GM12891 (cell line): ENCODE results near the gene GATA6.

Experiments used
- PAX5 ChIP-seq: IDR thresholded peaks from 2 replicates; pipeline ENCODE4 v1.6.1; 2011; ENCODE audit warnings: low read length, moderate library complexity, mild to moderate bottlenecking; ENCODE audit not compliant: insufficient read depth, severe bottlenecking
- POLR2A ChIP-seq: IDR thresholded peaks from 2 replicates; pipeline ENCODE4 v1.6.1; 2011; ENCODE audit warnings: low read depth, low read length, control low read depth
- POLR2AphosphoS5 ChIP-seq: IDR thresholded peaks from 2 replicates; pipeline ENCODE4 v1.6.1; 2011; ENCODE audit warnings: low read depth, low read length, control low read depth
- TAF1 ChIP-seq: IDR thresholded peaks from 2 replicates; pipeline ENCODE4 v1.6.1; 2011; ENCODE audit warnings: low read depth, low read length, control low read depth

DNA sequence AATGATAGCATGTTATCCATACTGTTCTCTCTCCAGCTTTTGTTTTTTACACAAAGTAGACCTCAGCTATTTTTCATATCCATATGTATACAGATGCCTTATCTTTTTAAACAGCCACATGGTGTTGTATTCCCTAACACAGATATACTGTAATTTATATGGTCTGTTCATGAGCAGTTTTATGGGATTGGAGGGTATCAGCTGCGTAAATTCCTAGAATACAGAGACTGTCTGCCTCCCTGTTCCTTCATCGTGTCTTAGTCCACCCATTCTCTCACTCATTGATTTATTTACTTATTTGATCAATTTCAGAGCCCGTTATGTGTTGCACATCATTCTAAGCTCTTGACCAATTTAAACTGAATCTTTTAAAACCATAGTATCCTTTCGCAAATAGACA, 80.6 kb downstream of the GATA6 start:
- TF ChIP-seq TAF1: no peak
- no peak for TF ChIP-seq POLR2A
- no peak for TF ChIP-seq POLR2AphosphoS5
- TF ChIP-seq PAX5: no peak
